HFFc6 (cell line): ENCODE measurements around the gene RCVRN. TPM values are rescaled to one million over a fixed set of nuclear protein-coding genes. Genes with fewer than 3 reads are reported as not detected.

Source experiments
- DNase-seq: peaks from one replicate; pipeline ENCODE4 v3.0.0-alpha.2; 2018
- H3K27ac Mint-ChIP-seq: 2 replicates; pipeline ENCODE4 v1.8.0; 2020; ENCODE audit warnings: mild to moderate bottlenecking, mixed read lengths
- H3K27me3 Mint-ChIP-seq: 2 replicates; pipeline ENCODE4 v1.8.0; 2021; ENCODE audit warnings: mild to moderate bottlenecking, moderate library complexity, mixed read lengths; ENCODE audit not compliant: insufficient read depth
- H3K36me3 Mint-ChIP-seq: 2 replicates; pipeline ENCODE4 v1.8.0; 2021; ENCODE audit warnings: low read depth, mixed read lengths
- H3K4me1 Mint-ChIP-seq: 2 replicates; pipeline ENCODE4 v1.8.0; 2020; ENCODE audit warnings: low read depth, mixed read lengths
- H3K4me3 Mint-ChIP-seq: 2 replicates; pipeline ENCODE4 v1.8.0; 2020; ENCODE audit warnings: mild to moderate bottlenecking, moderate library complexity, mixed read lengths
- H3K9me3 Mint-ChIP-seq: 2 replicates; pipeline ENCODE4 v1.8.0; 2020; ENCODE audit warnings: mild to moderate bottlenecking, mixed read lengths
- CTCF ChIP-seq: fragments of 200-600 bp; sonication (generic); IDR thresholded peaks from 2 replicates; pipeline ENCODE4 v1.5.0; 2021; ENCODE audit warnings: antibody characterized with exemption, mild to moderate bottlenecking
- total RNA-seq, 6 experiments: library from RNA; stranded (reverse); fragmentation: NEBNext Ultra II Directional; extraction: Animal tissue kit (Norgen Biotek cat#: 25700); gene quantifications; 2 replicates in 1 of 6; 3 replicates in 5 of 6; pipeline ENCODE4 v1.2.3, GENCODE V29; 2021

RCVRN gene
- total RNA-seq, 6 experiments from 2014 or later = not detected

GRCh38 chr17:9916108-9916507, 11.0 kb upstream of the RCVRN start:
- H3K4me1 Mint-ChIP-seq = no peaks in the 10 kb centered on the region
- no peaks in the 10 kb centered on the region; the same call in 1 of the 2 replicates for H3K9me3 Mint-ChIP-seq
- no peak overlapping the region for H3K4me3 Mint-ChIP-seq
- DNase-seq = no peak
- no peak overlapping the region for H3K27ac Mint-ChIP-seq
- H3K36me3 Mint-ChIP-seq = no peaks in the 10 kb centered on the region
- peaks cover 6% of the 10 kb centered on the region for H3K27me3 Mint-ChIP-seq
- no peak for TF ChIP-seq CTCF

GRCh38 chr17:9913476-9913875, 8.4 kb upstream of the RCVRN start:
- Mint-ChIP-seq H3K36me3 (no peaks in the 10 kb centered on the region), H3K4me1 (no peaks in the 10 kb centered on the region), H3K4me3 (no peak overlapping the region), H3K9me3 (no peaks in the 10 kb centered on the region; the same call in 1 of the 2 replicates), H3K27ac (no peak overlapping the region), H3K27me3 (peaks cover 12% of the 10 kb centered on the region; the same call in 1 of the 2 replicates)
- no peak for TF ChIP-seq CTCF
- DNase-seq = no peak

GRCh38 chr17:9912121-9913099, 7.3 kb upstream of the RCVRN start:
- no peak for TF ChIP-seq CTCF
- DNase-seq = no peak
- H3K9me3 Mint-ChIP-seq = no peaks in the 10 kb centered on the region; the same call in 1 of the 2 replicates
- H3K27me3 Mint-ChIP-seq = peaks cover 14% of the 10 kb centered on the region; the same call in 1 of the 2 replicates
- H3K27ac Mint-ChIP-seq = no peak overlapping the region
- H3K4me3 Mint-ChIP-seq = no peak overlapping the region
- no peaks in the 10 kb centered on the region for H3K36me3 Mint-ChIP-seq
- no peaks in the 10 kb centered on the region; the same call in 1 of the 2 replicates for H3K4me1 Mint-ChIP-seq

DNA sequence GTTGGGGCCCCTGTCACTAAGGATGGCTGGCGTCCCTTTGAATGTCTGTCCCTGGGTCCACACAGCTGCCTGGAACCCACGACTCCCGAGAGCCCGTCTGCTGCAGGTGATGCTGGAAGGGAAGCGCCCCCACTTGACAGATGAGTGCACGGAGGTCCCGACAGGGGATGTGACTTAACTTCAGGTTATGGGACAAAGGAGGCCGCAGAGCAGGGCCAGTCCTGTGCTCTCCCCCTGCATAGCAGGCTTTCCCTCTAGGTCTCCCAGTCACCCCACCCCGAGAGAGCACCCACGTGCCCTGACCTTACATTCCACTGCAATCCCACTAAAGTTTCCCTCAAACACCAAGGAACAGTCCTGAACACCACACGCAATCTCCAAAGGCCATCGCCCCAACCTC, 6.0 kb upstream of the RCVRN start:
- Mint-ChIP-seq H3K4me1 (no peaks in the 10 kb centered on the region; the same call in 1 of the 2 replicates), H3K27ac (no peak overlapping the region), H3K9me3 (no peaks in the 10 kb centered on the region; the same call in 1 of the 2 replicates), H3K27me3 (peaks cover 14% of the 10 kb centered on the region; the same call in 1 of the 2 replicates), H3K36me3 (no peaks in the 10 kb centered on the region), H3K4me3 (no peak overlapping the region)
- DNase-seq = no peak
- no peak for TF ChIP-seq CTCF

- no peak overlapping the region for H3K4me3 Mint-ChIP-seq
- H3K27ac Mint-ChIP-seq = no peak overlapping the region
- TF ChIP-seq CTCF = no peak
- no peak for DNase-seq
- H3K4me1 Mint-ChIP-seq = no peaks in the 10 kb centered on the region; the same call in 1 of the 2 replicates
- no peaks in the 10 kb centered on the region for H3K36me3 Mint-ChIP-seq
- peaks cover 16% of the 10 kb centered on the region; the same call in 1 of the 2 replicates for H3K27me3 Mint-ChIP-seq
- no peaks in the 10 kb centered on the region; the same call in 1 of the 2 replicates for H3K9me3 Mint-ChIP-seq
Measured at GRCh38 chr17:9908649-9909042, 3.6 kb upstream of the RCVRN start.
